H1 (cell line): Measurements from ENCODE around the gene CYB561. TPM values are rescaled to one million over a fixed set of nuclear protein-coding genes. Genes with fewer than 3 reads are reported as not detected.

Experiments used
- CTCF ChIA-PET: fragments of 300-600 bp; sonication (Branson Sonifier 250); formaldehyde crosslinking; loops from one replicate; lab custom pipeline; 2021; ENCODE audit not compliant: partially characterized antibody; lab: Charles Lee
- POLR2A ChIA-PET: fragments of 300-600 bp; sonication (Branson Sonifier 250); formaldehyde crosslinking; loops from one replicate; lab custom pipeline; 2021; ENCODE audit warnings: inconsistent platforms; ENCODE audit not compliant: partially characterized antibody; lab: Charles Lee
- DNase-seq, 2 experiments: peaks; one replicate each; pipeline versions ENCODE4 v3.0.0 to v3.0.0-alpha.2; 2010 to 2022; ENCODE audit warnings: low spot score in 2 of 2, low read depth in 1 of 2, mixed read lengths in 1 of 2
- FAIRE-seq: peaks from 2 replicates; lab custom pipeline; 2011; peaks lifted over from hg19 to GRCh38; lab: Jason Lieb, UNC
- H2AFZ ChIP-seq: 2 replicates; pipeline ENCODE4 v1.8.1; 2012; ENCODE audit warnings: low read length, inconsistent platforms
- H2AK5ac ChIP-seq: 2 replicates; pipeline ENCODE4 v1.6.1; 2013; ENCODE audit warnings: low read depth, low read length
- H2BK120ac ChIP-seq: replicated peaks from 2 replicates; pipeline ENCODE3; 2013; ENCODE audit warnings: low read depth, low read length, inconsistent platforms
- H2BK12ac ChIP-seq: 2 replicates; pipeline ENCODE4 v1.6.1; 2013; ENCODE audit warnings: low read depth, low read length
- H2BK15ac ChIP-seq: 2 replicates; pipeline ENCODE4 v1.6.1; 2013; ENCODE audit warnings: low read length
- H2BK20ac ChIP-seq: 2 replicates; pipeline ENCODE4 v1.6.1; 2013; ENCODE audit warnings: low read length
- H2BK5ac ChIP-seq: 2 replicates; pipeline ENCODE4 v1.6.1; 2013; ENCODE audit warnings: low read depth, low read length
- H3K14ac ChIP-seq: 2 replicates; pipeline ENCODE4 v1.6.1; 2013; ENCODE audit warnings: inconsistent platforms; ENCODE audit not compliant: insufficient read length
- H3K18ac ChIP-seq: 2 replicates; pipeline ENCODE4 v1.6.1; 2013; ENCODE audit warnings: low read length; ENCODE audit errors: extremely low read depth
- H3K23ac ChIP-seq: 2 replicates; pipeline ENCODE4 v1.6.1; 2013; ENCODE audit warnings: inconsistent platforms; ENCODE audit not compliant: insufficient read length
- H3K23me2 ChIP-seq: 2 replicates; pipeline ENCODE4 v1.6.1; 2013; ENCODE audit warnings: low read depth, low read length
- H3K27ac ChIP-seq: 2 replicates; pipeline ENCODE4 v1.6.1; 2011; ENCODE audit warnings: low read depth, low read length, inconsistent platforms
- H3K27me3 ChIP-seq, 4 experiments: replicated peaks in 1 of 4; 1 replicate in 1 of 4; 2 replicates in 3 of 4; pipeline versions ENCODE4 v1.6.1 to v1.8.1; 2011 to 2013; ENCODE audit warnings: low read length in 3 of 4, mild to moderate bottlenecking in 3 of 4, inconsistent platforms in 2 of 4, mixed read lengths in 2 of 4, moderate library complexity in 1 of 4; ENCODE audit not compliant: control insufficient read depth in 3 of 4, insufficient read depth in 3 of 4; ENCODE audit errors: extremely low read depth in 1 of 4
- H3K36me3 ChIP-seq, 4 experiments: 2 replicates each; pipeline versions ENCODE4 v1.6.1 to v1.8.1; 2011 to 2013; ENCODE audit warnings: mild to moderate bottlenecking in 4 of 4, low read length in 3 of 4, moderate library complexity in 2 of 4, control low read depth in 1 of 4, inconsistent platforms in 1 of 4; ENCODE audit not compliant: insufficient read depth in 4 of 4, control insufficient read depth in 2 of 4
- H3K4ac ChIP-seq: replicated peaks from 2 replicates; pipeline ENCODE3; 2013; ENCODE audit warnings: low read length, low read depth, mixed read lengths, inconsistent platforms; ENCODE audit not compliant: insufficient read length
- H3K4me1 ChIP-seq, 4 experiments: replicated peaks in 1 of 4; 1 replicate in 1 of 4; 2 replicates in 3 of 4; pipeline versions ENCODE4 v1.6.1 to v1.8.1; 2011 to 2013; ENCODE audit warnings: low read length in 3 of 4, inconsistent platforms in 2 of 4, mixed read lengths in 1 of 4; ENCODE audit not compliant: insufficient read depth in 4 of 4, control insufficient read depth in 3 of 4
- H3K4me2 ChIP-seq, 2 experiments: 2 replicates each; pipeline versions ENCODE4 v1.6.1 to v1.8.1; 2011 to 2013; ENCODE audit warnings: low read depth in 2 of 2, low read length in 2 of 2, control low read depth in 1 of 2, inconsistent platforms in 1 of 2, mild to moderate bottlenecking in 1 of 2; ENCODE audit not compliant: insufficient read depth in 1 of 2
- H3K4me3 ChIP-seq, 4 experiments: fragments of 200-600, 300-600 bp in 1 of 4; sonication (generic), shearing (Covaris generic), sonication (Bioruptor Twin) in 1 of 4; 2 replicates each; pipeline versions ENCODE4 v1.5.1 to v1.8.1; 2011 to 2016; ENCODE audit warnings: low read length in 4 of 4, low read depth in 3 of 4, control low read depth in 2 of 4, inconsistent platforms in 2 of 4, mild to moderate bottlenecking in 2 of 4, mixed read lengths in 1 of 4, moderate library complexity in 1 of 4; ENCODE audit not compliant: insufficient read depth in 2 of 4; ENCODE audit errors: extremely low read depth in 1 of 4
- H3K56ac ChIP-seq: replicated peaks from 2 replicates; pipeline ENCODE3; 2013; ENCODE audit warnings: low read depth, mild to moderate bottlenecking, mixed read lengths, low read length, inconsistent platforms; ENCODE audit not compliant: insufficient read length
- H3K79me1 ChIP-seq: 2 replicates; pipeline ENCODE4 v1.6.1; 2013; ENCODE audit warnings: low read depth, low read length, control low read depth
- H3K79me2 ChIP-seq, 2 experiments: 2 replicates each; pipeline versions ENCODE4 v1.6.1 to v1.8.1; 2012 to 2013; ENCODE audit warnings: low read length in 2 of 2, mild to moderate bottlenecking in 2 of 2, inconsistent platforms in 1 of 2; ENCODE audit not compliant: insufficient read depth in 2 of 2, control insufficient read depth in 1 of 2
- H3K9ac ChIP-seq, 4 experiments: replicated peaks in 1 of 4; 1 replicate in 1 of 4; 2 replicates in 3 of 4; pipeline versions ENCODE4 v1.6.1 to v1.8.1; 2011 to 2013; ENCODE audit warnings: low read depth in 3 of 4, low read length in 3 of 4, control low read depth in 2 of 4, mild to moderate bottlenecking in 2 of 4, moderate library complexity in 2 of 4, inconsistent platforms in 1 of 4; ENCODE audit errors: extremely low read depth in 1 of 4
- H3K9me3 ChIP-seq, 2 experiments: 2 replicates each; pipeline versions ENCODE4 v1.6.1 to v1.8.1; 2012 to 2013; ENCODE audit warnings: mild to moderate bottlenecking in 2 of 2, moderate library complexity in 2 of 2, control low read depth in 1 of 2, inconsistent platforms in 1 of 2, low read depth in 1 of 2, low read length in 1 of 2, mixed read lengths in 1 of 2; ENCODE audit not compliant: insufficient read depth in 2 of 2
- H4K20me1 ChIP-seq, 2 experiments: replicated peaks in 1 of 2; 2 replicates each; pipeline versions ENCODE3 to v1.8.1; 2011 to 2013; ENCODE audit warnings: inconsistent platforms in 2 of 2, low read length in 2 of 2, mild to moderate bottlenecking in 1 of 2; ENCODE audit not compliant: insufficient read depth in 2 of 2, control insufficient read depth in 1 of 2
- H4K5ac ChIP-seq: 2 replicates; pipeline ENCODE4 v1.6.1; 2013; ENCODE audit warnings: low read length, low read depth, mixed read lengths, inconsistent platforms; ENCODE audit not compliant: insufficient read length
- H4K8ac ChIP-seq: 2 replicates; pipeline ENCODE4 v1.8.0; 2013; ENCODE audit warnings: mild to moderate bottlenecking, moderate library complexity, low read length, inconsistent platforms; ENCODE audit not compliant: insufficient read depth; ENCODE audit errors: extremely low read depth
- H4K91ac ChIP-seq: replicated peaks from 2 replicates; pipeline ENCODE3; 2013; ENCODE audit warnings: low read length, mixed read lengths, inconsistent platforms; ENCODE audit not compliant: insufficient read length
- BACH1 ChIP-seq: IDR thresholded peaks from 2 replicates; pipeline ENCODE4 v1.6.1; 2012; ENCODE audit warnings: low read length, improper control_type of control experiment
- BCL11A ChIP-seq, 2 experiments: IDR thresholded peaks; one replicate each; pipeline ENCODE4 v1.6.1; 2011; ENCODE audit warnings: low read depth in 2 of 2, low read length in 2 of 2, mild to moderate bottlenecking in 2 of 2
- CBX5 ChIP-seq: fragments of 300-800, 300-1000 bp; sonication (generic); IDR thresholded peaks from 2 replicates; pipeline ENCODE4 v1.7.1; 2016; ENCODE audit warnings: antibody characterized with exemption, low read length, low read depth
- CREB1 ChIP-seq: IDR thresholded peaks from 2 replicates; pipeline ENCODE4 v1.6.1; 2012; ENCODE audit warnings: inconsistent platforms
- EGR1 ChIP-seq: IDR thresholded peaks from 2 replicates; pipeline ENCODE4 v1.6.1; 2011; ENCODE audit warnings: low read depth, low read length, borderline replicate concordance
- FOSL1 ChIP-seq: IDR thresholded peaks from 2 replicates; pipeline ENCODE4 v1.6.1; 2011; ENCODE audit warnings: mild to moderate bottlenecking, low read depth, low read length, moderate library complexity; ENCODE audit not compliant: insufficient read depth
- NANOG ChIP-seq: IDR thresholded peaks from 2 replicates; pipeline ENCODE4 v1.6.1; 2011; ENCODE audit warnings: low read length, low read depth, mild to moderate bottlenecking, inconsistent platforms; ENCODE audit not compliant: insufficient read depth, poor library complexity, severe bottlenecking
- POU5F1 ChIP-seq: IDR thresholded peaks from 2 replicates; pipeline ENCODE4 v1.6.1; 2011; ENCODE audit warnings: low read depth, mild to moderate bottlenecking, low read length, moderate library complexity
- RAD21 ChIP-seq, 2 experiments: IDR thresholded peaks in 1 of 2; conservative IDR thresholded peaks in 1 of 2; 2 replicates each; pipeline ENCODE4 v1.6.1; 2011; ENCODE audit warnings: low read depth in 2 of 2, low read length in 2 of 2, improper control_type of control experiment in 1 of 2, inconsistent platforms in 1 of 2, mild to moderate bottlenecking in 1 of 2, moderate library complexity in 1 of 2
- SAP30 ChIP-seq: fragments of 300-600 bp; sonication (generic); IDR thresholded peaks from 2 replicates; pipeline ENCODE4 v1.7.1; 2012; ENCODE audit warnings: low read length, moderate library complexity, mild to moderate bottlenecking, inconsistent platforms; ENCODE audit not compliant: insufficient read depth, insufficient replicate concordance
- TAF7 ChIP-seq: optimal IDR thresholded peaks from 2 replicates; pipeline ENCODE3; 2011; ENCODE audit warnings: low read depth, mild to moderate bottlenecking, inconsistent platforms, low read length, moderate library complexity, borderline replicate concordance
- TEAD4 ChIP-seq: IDR thresholded peaks from 2 replicates; pipeline ENCODE4 v1.6.1; 2012; ENCODE audit warnings: low read depth, low read length, inconsistent platforms, mixed read lengths
- WGBS, 2 experiments: shearing (Covaris generic) in 1 of 2; methylation state at CpG; one replicate each; pipeline versions ENCODE4 v1.1.6 to v1.1.7; 2013 to 2015; ENCODE audit warnings: low lambda C conversion rate in 2 of 2, mixed read lengths in 2 of 2, inconsistent platforms in 1 of 2, low coverage in 1 of 2, missing lambda C conversion rate in 1 of 2; ENCODE audit not compliant: insufficient replicate concordance in 2 of 2, insufficient coverage in 1 of 2, insufficient read length in 1 of 2; ENCODE audit errors: extremely low coverage in 1 of 2, missing lambda C conversion rate in 1 of 2; 5-methylcytosine and 5-hydroxymethylcytosine counted together
- polyA plus RNA-seq, 7 experiments: library from polyadenylated mRNA; depleted of rRNA in 3 of 7; stranded (reverse) in 5 of 7; unstranded in 2 of 7; fragments of >200 nt in 5 of 7; fragments of 200-250 nt in 2 of 7; gene quantifications; 1 replicate in 5 of 7; 2 replicates in 1 of 7; 4 replicates in 1 of 7; pipeline versions ENCODE4 v1.2.1 to v1.2.3, GENCODE V29; 2011 to 2013; ENCODE audit warnings: missing spikeins in 2 of 7, mixed read lengths in 2 of 7
- total RNA-seq: library from RNA; stranded (reverse); fragmentation: NEBNext Ultra II Directional; extraction: Animal tissue kit (Norgen Biotek cat#: 25700); gene quantifications from 2 replicates; pipeline ENCODE4 v1.2.1, GENCODE V29; 2021

CYB561 gene
- total and polyA plus RNA-seq, 2 of the 8 experiments (the other 6 are each of a cell fraction or from before 2014, with no cell fraction given): 19.7 to 23.4 TPM

DNA sequence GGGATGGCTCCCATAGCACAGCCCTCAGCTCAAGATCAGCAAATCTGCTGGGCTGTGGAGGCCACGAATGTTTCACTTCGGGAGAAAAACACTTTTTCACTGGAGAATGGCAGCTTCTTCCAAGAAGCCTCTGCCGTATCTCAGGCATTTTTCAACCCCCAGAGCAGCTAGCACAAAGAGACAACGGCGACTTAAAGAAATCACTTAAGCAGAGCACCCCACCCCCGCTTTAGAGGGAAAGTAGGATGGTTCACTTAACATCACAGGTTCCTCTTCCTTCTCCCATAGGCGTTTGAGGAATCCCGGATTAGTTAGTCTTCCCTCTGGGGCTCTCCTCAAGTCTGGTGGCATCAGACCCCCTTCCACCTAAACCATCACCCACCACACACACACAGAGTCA, 27.6 kb downstream of the CYB561 start:
- TF ChIP-seq CBX5: no peak
- no peak for TF ChIP-seq CREB1
- no peak for TF ChIP-seq BCL11A (IDR thresholded peaks at IDR 0.05; ENCODE audit: low read depth in 2 of 2, low read length in 2 of 2)
- no peak for TF ChIP-seq EGR1
- no peak for TF ChIP-seq BACH1
- TF ChIP-seq RAD21 (IDR thresholded peaks at IDR 0.05 in 1 of 2, conservative IDR thresholded peaks at IDR 0.05 in 1 of 2; ENCODE audit: low read depth in 2 of 2, low read length in 2 of 2): no peak
- no peak for TF ChIP-seq TEAD4
- TF ChIP-seq TAF7: no peak
- no peak for TF ChIP-seq POU5F1
- no peak for TF ChIP-seq FOSL1
- TF ChIP-seq SAP30: no peak
- TF ChIP-seq NANOG: no peak
- CTCF ChIA-PET: interaction anchor here (0.9 to 21.7 kb wide), 5 partner anchors 10 to 193 kb away, joined by 3 to 415 read pairs (median 6); partner anchors contain the start of gene CYB561
- POLR2A ChIA-PET: interaction anchor here (0.5 kb wide), 1 partner anchor 304 kb away, joined by 3 read pairs; no protein-coding TSS in a partner anchor
- Histone ChIP-seq H4K5ac (no peak overlapping the region), H3K14ac (no peak overlapping the region), H4K91ac (no peak overlapping the region), H2BK15ac (no peak overlapping the region), H2BK20ac (no peak overlapping the region), H3K4me3 (no peak overlapping the region), H2BK5ac (no peak overlapping the region), H3K4me1 (no peaks in the 10 kb centered on the region), H3K79me2 (no peaks in the 10 kb centered on the region), H3K23me2 (no peaks in the 10 kb centered on the region), H3K18ac (no peak overlapping the region), H2BK12ac (no peak overlapping the region), H3K4me2 (no peak overlapping the region), H4K8ac (no peak overlapping the region), H3K9me3 (no peaks in the 10 kb centered on the region), H2AK5ac (no peak overlapping the region), H3K27ac (no peak overlapping the region), H3K36me3 (no peaks in the 10 kb centered on the region), H3K4ac (no peak overlapping the region), H3K23ac (no peak overlapping the region), H2AFZ (no peak overlapping the region), H3K79me1 (no peaks in the 10 kb centered on the region), H3K56ac (no peak overlapping the region), H3K9ac (no peak overlapping the region), H2BK120ac (no peak overlapping the region), H4K20me1 (no peaks in the 10 kb centered on the region), H3K27me3 (no peaks in the 10 kb centered on the region)
- 94% methylated on average over 8 of the region's 8 CpGs; no CpG with 5 or more reads in 1 of the 2 experiments for WGBS, 2 experiments
- no peak for FAIRE-seq
- no peak for DNase-seq
